ENCODE data around the gene HOXB7. TPM values are rescaled to one million over a fixed set of nuclear protein-coding genes. Genes with fewer than 3 reads are reported as not detected.

Gene HOXB7
- total and polyA plus RNA-seq, 9 donors: 0.23 to 6.9 (median 1.3) TPM

- 76 to 79% (median 77%) methylated on average over 9 of the region's 9 CpGs for WGBS, 3 donors
- no peak for TF ChIP-seq CTCF (IDR thresholded peaks at IDR 0.05)
- TF ChIP-seq POLR2A (IDR thresholded peaks at IDR 0.05): no peak
- no peak for TF ChIP-seq EP300 (IDR thresholded peaks at IDR 0.05)
- intact Hi-C loops (cut with DNase I): no loop called here
- no peak overlapping the region for H3K27ac ChIP-seq
- H3K36me3 ChIP-seq: no peaks in the 10 kb centered on the region
- peaks cover 5% of the 10 kb centered on the region for H3K27me3 ChIP-seq
- DNase-seq: no peak
- no peak overlapping the region for H3K4me3 ChIP-seq
- peaks cover 2% of the 10 kb centered on the region for H3K4me1 ChIP-seq (ENCODE audit: insufficient read depth)
- H3K9me3 ChIP-seq: peaks cover 0 to 18% of the 10 kb centered on the region in 2 donors
These were observed 3.8 kb downstream of the HOXB7 start for GRCh38 chr17:48606892-48607614.

- H3K27me3 ChIP-seq: peaks cover 5% of the 10 kb centered on the region
- WGBS, 3 donors: 32 to 37% (median 36%) methylated on average over 41 of the region's 41 CpGs
- DNase-seq: no peak
- H3K27ac ChIP-seq: no peak overlapping the region
- TF ChIP-seq EP300 (IDR thresholded peaks at IDR 0.05): no peak
- no peak for TF ChIP-seq POLR2A (IDR thresholded peaks at IDR 0.05)
- TF ChIP-seq CTCF (IDR thresholded peaks at IDR 0.05): no peak
- H3K36me3 ChIP-seq: no peaks in the 10 kb centered on the region
- H3K4me3 ChIP-seq: no peak overlapping the region
- peaks cover 0 to 18% of the 10 kb centered on the region in 2 donors for H3K9me3 ChIP-seq
- H3K4me1 ChIP-seq (ENCODE audit: insufficient read depth): peaks cover 2% of the 10 kb centered on the region
- intact Hi-C loops (cut with DNase I): no loop called here
These were observed 4.6 kb downstream of the HOXB7 start for GRCh38 chr17:48605991-48606891.

- DNase-seq: no peak
- TF ChIP-seq EP300 (IDR thresholded peaks at IDR 0.05): no peak
- TF ChIP-seq CTCF (IDR thresholded peaks at IDR 0.05): no peak
- no peak for TF ChIP-seq POLR2A (IDR thresholded peaks at IDR 0.05)
- H3K9me3 ChIP-seq: peaks cover 0 to 18% of the 10 kb centered on the region in 2 donors
- 23 to 24% (median 23%) methylated on average over 10 of the region's 10 CpGs for WGBS, 3 donors
- H3K4me1 ChIP-seq (ENCODE audit: insufficient read depth): peaks cover 1% of the 10 kb centered on the region
- intact Hi-C loops (cut with DNase I): no loop called here
- H3K36me3 ChIP-seq: no peaks in the 10 kb centered on the region
- H3K27me3 ChIP-seq: peaks cover 5% of the 10 kb centered on the region
- H3K4me3 ChIP-seq: no peak overlapping the region
- no peak overlapping the region for H3K27ac ChIP-seq
These were observed 5.4 kb downstream of the HOXB7 start for GRCh38 chr17:48605409-48605919.

GRCh38 chr17:48604770-48605329, 6.0 kb downstream of the HOXB7 start, which contains the start of gene HOXB6:
TSS of gene HOXB6 (minus strand) at chr17:48604986. CDS start at chr17:48598150, 6,836 bp downstream.
- 3 to 6% (median 4%) methylated on average over 16 of the region's 16 CpGs for WGBS, 3 donors
- Histone ChIP-seq H3K9me3 (peaks cover 0 to 18% of the 10 kb centered on the region in 2 donors), H3K4me3 (peak within 1 kb of the TSS; percentile 29), H3K27me3 (peaks cover 5% of the 10 kb centered on the region), H3K27ac (no peak within 1 kb of the TSS), H3K4me1 (ENCODE audit: insufficient read depth) (no peaks in the 10 kb centered on the region), H3K36me3 (no peaks in the 10 kb centered on the region)
- intact Hi-C loops (cut with DNase I): no loop called here
- TF ChIP-seq POLR2A (IDR thresholded peaks at IDR 0.05): no peak
- TF ChIP-seq CTCF (IDR thresholded peaks at IDR 0.05): no peak
- no peak for TF ChIP-seq EP300 (IDR thresholded peaks at IDR 0.05)
- no peak for DNase-seq
